Mammary epithelial cell (primary cell): ENCODE measurements around the gene ABR.

Experiments used
- CTCF ChIP-seq, 2 donors: IDR thresholded peaks in 1 of 2; conservative IDR thresholded peaks in 1 of 2; 2 replicates each; pipeline ENCODE4 v1.5.1; 2011 to 2012; ENCODE audit warnings: inconsistent platforms in 2 of 2, low read length in 2 of 2, mild to moderate bottlenecking in 2 of 2, control low read depth in 1 of 2, low read depth in 1 of 2; ENCODE audit not compliant: insufficient read depth in 1 of 2; ENCODE audit errors: extremely low read depth in 1 of 2
- EZH2 ChIP-seq: IDR thresholded peaks from 2 replicates; pipeline ENCODE4 v1.6.1; 2012; ENCODE audit warnings: low read length, inconsistent platforms, borderline replicate concordance

- TF ChIP-seq EZH2: no peak
- no peak for TF ChIP-seq CTCF (conservative IDR thresholded peaks at IDR 0.05 in 1 of 2, IDR thresholded peaks at IDR 0.05 in 1 of 2; ENCODE audit: extremely low read depth in 1 of 2, insufficient read depth in 1 of 2, low read depth in 1 of 2, low read length in 2 of 2)
These were observed 220.9 kb downstream of the ABR start for GRCh38 chr17:958712-959451.
